HEK293 (cell line): ENCODE data around the gene TEAD3.

Experiments
- CTCF ChIA-PET: fragments of 350-600 bp; formaldehyde crosslinking; extraction: SDS; loops from one replicate; lab custom pipeline; 2021; ENCODE audit warnings: antibody characterized with exemption; lab: Yijun Ruan, JAX
- POLR2A ChIA-PET: fragments of 300-600 bp; formaldehyde crosslinking; extraction: SDS; loops from one replicate; lab custom pipeline; 2020; ENCODE audit warnings: antibody characterized with exemption, inconsistent platforms; lab: Yijun Ruan, JAX
- H3K27ac ChIP-seq: fragments of 200-500 bp; sonication (Bioruptor generic); 2 replicates; pipeline ENCODE4 v1.5.1; 2014; ENCODE audit warnings: low read depth, low read length, control low read depth, inconsistent platforms; ENCODE audit errors: extremely low read depth
- H3K36me3 ChIP-seq, 2 experiments: fragments of 200-500 bp in 1 of 2; sonication (Bioruptor generic) in 1 of 2; 1 replicate in 1 of 2; 2 replicates in 1 of 2; pipeline ENCODE4 v1.5.1; 2014 to 2017; ENCODE audit warnings: inconsistent platforms in 2 of 2, low read length in 2 of 2; ENCODE audit not compliant: control insufficient read depth in 2 of 2, insufficient read depth in 1 of 2
- H3K4me1 ChIP-seq: fragments of 200-500 bp; sonication (Bioruptor generic); 2 replicates; pipeline ENCODE4 v1.5.1; 2014; ENCODE audit warnings: mild to moderate bottlenecking, low read length, inconsistent platforms; ENCODE audit not compliant: control insufficient read depth, insufficient read depth
- H3K4me3 ChIP-seq: 2 replicates; pipeline ENCODE4 v1.5.1; 2011; ENCODE audit warnings: low read depth, mild to moderate bottlenecking, control low read depth, low read length, moderate library complexity
- H3K9me3 ChIP-seq: fragments of 200-500 bp; sonication (Bioruptor generic); 2 replicates; pipeline ENCODE4 v1.5.1; 2014; ENCODE audit warnings: low read depth, low read length, inconsistent platforms; ENCODE audit not compliant: control insufficient read depth, insufficient read depth
- HOXD13 ChIP-seq: sonication (generic); formaldehyde crosslinking; IDR thresholded peaks from 2 replicates; pipeline ENCODE4 v1.8.0; 2022; ENCODE audit warnings: missing genetic modification reagents, borderline replicate concordance
- KLF10 ChIP-seq: fragments of 450-650 bp; IDR thresholded peaks from 2 replicates; pipeline ENCODE4 v1.5.1; 2018; ENCODE audit warnings: missing biosample characterization, mild to moderate bottlenecking, missing genetic modification characterization
- PRDM6 ChIP-seq: fragments of 450-650 bp; formaldehyde crosslinking; IDR thresholded peaks from 2 replicates; pipeline ENCODE4 v1.5.1; 2017; ENCODE audit warnings: missing biosample characterization, missing genetic modification characterization
- SP3 ChIP-seq: fragments of 450-650 bp; formaldehyde crosslinking; IDR thresholded peaks from 2 replicates; pipeline ENCODE4 v1.5.1; 2016; ENCODE audit warnings: missing biosample characterization, missing genetic modification characterization
- ZBTB26 ChIP-seq: fragments of 450-650 bp; formaldehyde crosslinking; optimal IDR thresholded peaks from 2 replicates; pipeline ENCODE3; 2016; ENCODE audit warnings: missing biosample characterization, mild to moderate bottlenecking, missing genetic modification characterization
- ZFP41 ChIP-seq: fragments of 450-650 bp; formaldehyde crosslinking; IDR thresholded peaks from 2 replicates; pipeline ENCODE4 v1.5.1; 2016; ENCODE audit warnings: missing biosample characterization, missing genetic modification characterization, borderline replicate concordance
- ZNF10 ChIP-seq: fragments of 450-650 bp; formaldehyde crosslinking; IDR thresholded peaks from 2 replicates; pipeline ENCODE4 v1.5.1; 2017; ENCODE audit warnings: missing biosample characterization, missing genetic modification characterization
- ZNF112 ChIP-seq: fragments of 450-650 bp; formaldehyde crosslinking; IDR thresholded peaks from 2 replicates; pipeline ENCODE4 v1.5.0; 2017; ENCODE audit warnings: missing biosample characterization, missing genetic modification characterization
- ZNF16 ChIP-seq: fragments of 450-650 bp; formaldehyde crosslinking; IDR thresholded peaks from 2 replicates; pipeline ENCODE4 v1.5.1; 2016; ENCODE audit warnings: low read depth, missing biosample characterization, missing genetic modification characterization
- ZNF239 ChIP-seq: fragments of 450-650 bp; formaldehyde crosslinking; IDR thresholded peaks from 2 replicates; pipeline ENCODE4 v1.5.1; 2016; ENCODE audit warnings: missing biosample characterization, missing genetic modification characterization
- ZNF341 ChIP-seq: fragments of 450-650 bp; formaldehyde crosslinking; IDR thresholded peaks from 2 replicates; pipeline ENCODE4; 2016; ENCODE audit warnings: low read depth, missing biosample characterization, missing genetic modification characterization
- ZNF362 ChIP-seq: fragments of 450-650 bp; formaldehyde crosslinking; IDR thresholded peaks from 2 replicates; pipeline ENCODE4 v1.5.1; 2016; ENCODE audit warnings: missing biosample characterization, missing genetic modification characterization
- ZNF391 ChIP-seq: fragments of 450-650 bp; formaldehyde crosslinking; IDR thresholded peaks from 2 replicates; pipeline ENCODE4 v1.5.1; 2016; ENCODE audit warnings: low read depth, missing biosample characterization, missing genetic modification characterization, borderline replicate concordance
- ZNF423 ChIP-seq: fragments of 450-650 bp; formaldehyde crosslinking; IDR thresholded peaks from 2 replicates; pipeline ENCODE4 v1.5.1; 2016; ENCODE audit warnings: missing biosample characterization, missing genetic modification characterization
- ZNF488 ChIP-seq: fragments of 450-650 bp; formaldehyde crosslinking; IDR thresholded peaks from 2 replicates; pipeline ENCODE4 v1.5.1; 2016; ENCODE audit warnings: missing biosample characterization, missing genetic modification characterization
- ZNF514 ChIP-seq: fragments of 450-650 bp; formaldehyde crosslinking; IDR thresholded peaks from 2 replicates; pipeline ENCODE4 v1.5.1; 2016; ENCODE audit warnings: missing biosample characterization, missing genetic modification characterization
- ZNF548 ChIP-seq: fragments of 450-650 bp; formaldehyde crosslinking; IDR thresholded peaks from 2 replicates; pipeline ENCODE4 v1.5.1; 2016; ENCODE audit warnings: missing biosample characterization, missing genetic modification characterization
- ZNF560 ChIP-seq: fragments of 450-650 bp; formaldehyde crosslinking; IDR thresholded peaks from 2 replicates; pipeline ENCODE4 v1.5.1; 2017; ENCODE audit warnings: missing biosample characterization, missing genetic modification characterization, borderline replicate concordance
- ZNF626 ChIP-seq: fragments of 450-650 bp; sonication (Bioruptor Pico); formaldehyde crosslinking; IDR thresholded peaks from 2 replicates; pipeline ENCODE4 v1.5.1; 2018; ENCODE audit warnings: missing biosample characterization, missing genetic modification characterization, inconsistent platforms
- ZNF629 ChIP-seq: fragments of 450-650 bp; formaldehyde crosslinking; IDR thresholded peaks from 2 replicates; pipeline ENCODE4 v1.5.1; 2017; ENCODE audit warnings: missing biosample characterization, missing genetic modification characterization
- ZNF654 ChIP-seq: fragments of 450-650 bp; formaldehyde crosslinking; IDR thresholded peaks from 2 replicates; pipeline ENCODE4 v1.5.1; 2016; ENCODE audit warnings: low read depth, missing biosample characterization, missing genetic modification characterization
- ZNF660 ChIP-seq: fragments of 450-650 bp; IDR thresholded peaks from 2 replicates; pipeline ENCODE4 v1.5.1; 2018; ENCODE audit warnings: missing biosample characterization, mild to moderate bottlenecking, missing genetic modification characterization
- ZNF664 ChIP-seq: fragments of 450-650 bp; formaldehyde crosslinking; IDR thresholded peaks from 2 replicates; pipeline ENCODE4 v1.5.1; 2016; ENCODE audit warnings: missing biosample characterization, missing genetic modification characterization
- ZNF677 ChIP-seq: fragments of 450-650 bp; IDR thresholded peaks from 2 replicates; pipeline ENCODE4 v1.5.0; 2018; ENCODE audit warnings: missing biosample characterization, mild to moderate bottlenecking, missing genetic modification characterization, moderate library complexity
- ZNF792 ChIP-seq: fragments of 450-650 bp; formaldehyde crosslinking; IDR thresholded peaks from 2 replicates; pipeline ENCODE4 v1.5.1; 2016; ENCODE audit warnings: missing biosample characterization, missing genetic modification characterization
- ZNF830 ChIP-seq: fragments of 450-650 bp; IDR thresholded peaks from 2 replicates; pipeline ENCODE4 v1.5.0; 2018; ENCODE audit warnings: missing biosample characterization, missing genetic modification characterization, low read depth, mild to moderate bottlenecking, moderate library complexity
- ZSCAN18 ChIP-seq: fragments of 450-650 bp; formaldehyde crosslinking; IDR thresholded peaks from 2 replicates; pipeline ENCODE4 v1.5.1; 2016; ENCODE audit warnings: missing biosample characterization, missing genetic modification characterization

The TEAD3 gene

GRCh38 chr6:35508542-35508941, 11.7 kb upstream of the TEAD3 start:
- POLR2A ChIA-PET = interaction anchor here (1.0 kb wide), 1 partner anchor 40 kb away, joined by 3 read pairs; the partner anchor contains the start of gene RPL10A
- TF ChIP-seq ZNF560 (tag by site-specific recombination) (no peak), ZNF362 (no peak), ZNF239 (tag by site-specific recombination) (no peak), PRDM6 (tag by site-specific recombination) (no peak), ZNF112 (tag by site-specific recombination) (no peak), ZNF423 (tag by site-specific recombination) (no peak), ZFP41 (tag by site-specific recombination) (no peak), ZNF514 (no peak), ZNF677 (no peak), ZSCAN18 (tag by site-specific recombination) (no peak), ZNF626 (tag by site-specific recombination) (no peak), ZBTB26 (tag by site-specific recombination) (no peak), ZNF660 (tag by site-specific recombination) (no peak)
- CTCF ChIA-PET = interaction anchor here (0.5 to 2.1 kb wide), 4 partner anchors 15 to 243 kb away, joined by 3 to 8 read pairs (median 4); no protein-coding TSS in a partner anchor
- Histone ChIP-seq H3K36me3 (no peaks in the 10 kb centered on the region), H3K27ac (no peak overlapping the region), H3K4me3 (no peak overlapping the region), H3K9me3 (no peaks in the 10 kb centered on the region), H3K4me1 (no peaks in the 10 kb centered on the region)

GRCh38 chr6:35508027-35508426, 11.1 kb upstream of the TEAD3 start:
- no peaks in the 10 kb centered on the region for H3K9me3 ChIP-seq
- TF ChIP-seq ZNF664 = no peak
- peak; percentile 52 for TF ChIP-seq ZNF341 (tag by site-specific recombination)
- no peak overlapping the region for H3K27ac ChIP-seq
- CTCF ChIA-PET = interaction anchor here (0.5 to 2.1 kb wide), 6 partner anchors 12 to 244 kb away, joined by 3 to 8 read pairs (median 4); partner anchors contain the start of gene ARMC12
- no peaks in the 10 kb centered on the region for H3K4me1 ChIP-seq
- no peak overlapping the region for H3K4me3 ChIP-seq
- no peaks in the 10 kb centered on the region for H3K36me3 ChIP-seq
- POLR2A ChIA-PET = interaction anchor here (1.0 kb wide), 1 partner anchor 39 kb away, joined by 3 read pairs; the partner anchor contains the start of gene RPL10A

GRCh38 chr6:35507221-35507620, 10.3 kb upstream of the TEAD3 start:
- H3K9me3 ChIP-seq = no peaks in the 10 kb centered on the region
- ChIA-PET CTCF (interaction anchor here (1.3 to 2.1 kb wide), 3 partner anchors 13 to 229 kb away, joined by 4 to 8 read pairs (median 4); partner anchors contain the start of gene ARMC12), POLR2A (no interaction called here)
- no peak overlapping the region for H3K27ac ChIP-seq
- no peaks in the 10 kb centered on the region for H3K4me1 ChIP-seq
- H3K36me3 ChIP-seq = no peaks in the 10 kb centered on the region
- TF ChIP-seq KLF10 (tag by site-specific recombination) (no peak), ZNF792 (no peak), ZNF391 (tag by site-specific recombination) (no peak), ZNF16 (tag by site-specific recombination) (no peak), HOXD13 (CRISPR knock-in tag) (no peak), ZNF830 (tag by site-specific recombination) (no peak), ZNF10 (no peak), ZNF654 (no peak), ZNF488 (tag by site-specific recombination) (no peak), ZNF548 (no peak), SP3 (tag by site-specific recombination) (no peak), ZNF629 (tag by site-specific recombination) (no peak)
- H3K4me3 ChIP-seq = no peak overlapping the region
